PC-3 (cell line): ENCODE results near the gene RPS3. TPM values are rescaled to one million over a fixed set of nuclear protein-coding genes. Genes with fewer than 3 reads are reported as not detected.
"Not testable (repeated sequence)": the region's sequence is repeated elsewhere in the genome, so short reads cannot be mapped to it uniquely, and the experiment has no call there.

Source experiments
- ATAC-seq: fragments of 200-7000 bp; cut with Tn5 transposase; 2 replicates; pipeline ENCODE4 v1.9.1; 2020; ENCODE audit warnings: mild to moderate bottlenecking, moderate library complexity
- BruUV-seq: library from RNA; stranded (reverse); fragments of 400-500 nt; replicated peaks from 2 replicates; lab custom pipeline; 2021; lab: Mats Ljungman, UMichigan
- CTCF ChIA-PET: fragments of 300-600 bp; sonication (Branson Sonifier 250); formaldehyde crosslinking; loops from one replicate; lab custom pipeline; 2022; ENCODE audit warnings: antibody characterized with exemption; lab: Charles Lee
- POLR2A ChIA-PET: fragments of 300-600 bp; sonication (Branson Sonifier 250); formaldehyde crosslinking; loops from one replicate; lab custom pipeline; 2022; ENCODE audit warnings: antibody characterized with exemption; ENCODE audit not compliant: unreplicated experiment; lab: Charles Lee
- DNase-seq: peaks from one replicate; pipeline ENCODE4 v3.0.0-alpha.2; 2015
- H2AFZ ChIP-seq: fragments of 300-600 bp; sonication (generic); 2 replicates; pipeline ENCODE4 v1.6.0; 2016; ENCODE audit warnings: antibody characterized with exemption, low read length
- H3F3A ChIP-seq: fragments of 300-600 bp; sonication (generic); one replicate; pipeline ENCODE4 v1.6.0; 2017; ENCODE audit warnings: antibody characterized with exemption, low read length, control low read depth, mild to moderate bottlenecking; ENCODE audit not compliant: unreplicated experiment
- H3K27ac ChIP-seq: fragments of 300-600 bp; sonication (generic); 2 replicates; pipeline ENCODE4 v1.5.1; 2016; ENCODE audit warnings: mild to moderate bottlenecking, low read length
- H3K27me3 ChIP-seq: fragments of 300-600 bp; sonication (generic); 2 replicates; pipeline ENCODE4 v1.6.1; 2016; ENCODE audit warnings: low read length, mixed read lengths
- H3K36me3 ChIP-seq: fragments of 300-600 bp; sonication (generic); 2 replicates; pipeline ENCODE4 v1.6.1; 2016; ENCODE audit warnings: low read depth, mixed run types, low read length, mixed read lengths
- H3K4me1 ChIP-seq: fragments of 300-600 bp; sonication (generic); 2 replicates; pipeline ENCODE4 v1.5.1; 2016; ENCODE audit warnings: low read length; ENCODE audit not compliant: insufficient read depth
- H3K4me2 ChIP-seq: fragments of 300-600 bp; sonication (generic); 2 replicates; pipeline ENCODE4 v1.6.0; 2016; ENCODE audit warnings: low read length
- H3K4me3 ChIP-seq: fragments of 300-600 bp; sonication (generic); 2 replicates; pipeline ENCODE4 v1.5.1; 2016; ENCODE audit warnings: mild to moderate bottlenecking, low read length, mixed read lengths
- H3K79me2 ChIP-seq: fragments of 300-600 bp; sonication (generic); 2 replicates; pipeline ENCODE4 v1.6.1; 2017; ENCODE audit warnings: low read length, mixed read lengths
- H3K9ac ChIP-seq: fragments of 300-600 bp; sonication (generic); 2 replicates; pipeline ENCODE4 v1.6.0; 2016; ENCODE audit warnings: mild to moderate bottlenecking, low read length
- H3K9me2 ChIP-seq: fragments of 300-600 bp; sonication (generic); replicated peaks from 2 replicates; pipeline ENCODE4 v1.6.1; 2016; ENCODE audit warnings: mixed run types, low read length, mixed read lengths
- H3K9me3 ChIP-seq: fragments of 300-600 bp; sonication (generic); 2 replicates; pipeline ENCODE4 v1.6.1; 2016; ENCODE audit warnings: low read length, mixed read lengths
- H4K20me1 ChIP-seq: fragments of 300-600 bp; sonication (generic); 2 replicates; pipeline ENCODE4 v1.6.1; 2016; ENCODE audit warnings: low read length, mixed read lengths
- EZH2 ChIP-seq: fragments of 300-600 bp; sonication (generic); IDR thresholded peaks from one replicate; pipeline ENCODE4 v1.6.1; 2017; ENCODE audit warnings: antibody characterized with exemption, mild to moderate bottlenecking, low read length; ENCODE audit not compliant: unreplicated experiment
- EZH2phosphoT487 ChIP-seq: fragments of 300-600 bp; sonication (generic); IDR thresholded peaks from 2 replicates; pipeline ENCODE4 v1.6.1; 2018; ENCODE audit warnings: mild to moderate bottlenecking, antibody characterized with exemption, low read length, borderline replicate concordance
- intact Hi-C: fragments of 100-400 bp; cut with micrococcal nuclease; formaldehyde crosslinking; loops from 2 replicates; pipeline ENCODE4 v1.9.0; 2023
- total RNA-seq: library from RNA; depleted of rRNA; stranded (reverse); fragments of >200 nt; gene quantifications from 2 replicates; pipeline ENCODE4 v1.2.3, GENCODE V29; 2014
- TF ChIP-seq, protein P1 (sequence below): fragments of 300-600 bp; sonication (generic); conservative IDR thresholded peaks from 2 replicates; pipeline ENCODE4 v1.5.1; 2017; ENCODE audit warnings: antibody characterized with exemption, low read depth, mild to moderate bottlenecking, low read length

RPS3 gene
- total RNA-seq, 1 experiment from 2014 or later: 2,018 TPM

DNA sequence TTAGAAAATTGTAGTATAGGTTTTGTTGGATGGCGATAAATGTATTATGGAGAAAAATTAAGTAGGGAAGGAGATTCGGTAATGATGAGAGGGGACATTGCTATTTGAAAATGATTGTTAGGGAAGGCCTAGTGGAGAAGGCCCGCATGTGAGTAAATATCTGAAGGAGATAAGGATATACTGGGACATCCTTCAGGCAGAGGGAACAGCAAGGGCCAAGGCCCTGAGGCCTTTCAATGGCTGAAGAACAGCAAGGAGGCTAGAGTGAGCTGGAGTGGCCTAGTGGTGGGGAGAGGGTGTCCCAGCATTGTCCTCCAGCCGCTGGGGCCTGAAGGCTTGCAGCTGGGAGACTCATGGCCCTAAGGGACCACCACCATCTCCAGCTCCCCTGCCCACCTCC, 24.7 kb upstream of the RPS3 start:
- Histone ChIP-seq H3K4me1 (peaks cover 23% of the 10 kb centered on the region), H3K27ac (no peak overlapping the region), H3K9me3 (no peaks in the 10 kb centered on the region), H3K9ac (no peak overlapping the region), H3K36me3 (no peaks in the 10 kb centered on the region), H3F3A (no peaks in the 10 kb centered on the region), H3K9me2 (no peaks in the 10 kb centered on the region), H3K4me2 (no peak overlapping the region), H3K79me2 (no peaks in the 10 kb centered on the region), H3K27me3 (no peaks in the 10 kb centered on the region), H3K4me3 (no peak overlapping the region), H4K20me1 (no peaks in the 10 kb centered on the region), H2AFZ (no peak overlapping the region)
- no peak for DNase-seq
- TF ChIP-seq EZH2phosphoT487: no peak
- TF ChIP-seq, protein P1, sequence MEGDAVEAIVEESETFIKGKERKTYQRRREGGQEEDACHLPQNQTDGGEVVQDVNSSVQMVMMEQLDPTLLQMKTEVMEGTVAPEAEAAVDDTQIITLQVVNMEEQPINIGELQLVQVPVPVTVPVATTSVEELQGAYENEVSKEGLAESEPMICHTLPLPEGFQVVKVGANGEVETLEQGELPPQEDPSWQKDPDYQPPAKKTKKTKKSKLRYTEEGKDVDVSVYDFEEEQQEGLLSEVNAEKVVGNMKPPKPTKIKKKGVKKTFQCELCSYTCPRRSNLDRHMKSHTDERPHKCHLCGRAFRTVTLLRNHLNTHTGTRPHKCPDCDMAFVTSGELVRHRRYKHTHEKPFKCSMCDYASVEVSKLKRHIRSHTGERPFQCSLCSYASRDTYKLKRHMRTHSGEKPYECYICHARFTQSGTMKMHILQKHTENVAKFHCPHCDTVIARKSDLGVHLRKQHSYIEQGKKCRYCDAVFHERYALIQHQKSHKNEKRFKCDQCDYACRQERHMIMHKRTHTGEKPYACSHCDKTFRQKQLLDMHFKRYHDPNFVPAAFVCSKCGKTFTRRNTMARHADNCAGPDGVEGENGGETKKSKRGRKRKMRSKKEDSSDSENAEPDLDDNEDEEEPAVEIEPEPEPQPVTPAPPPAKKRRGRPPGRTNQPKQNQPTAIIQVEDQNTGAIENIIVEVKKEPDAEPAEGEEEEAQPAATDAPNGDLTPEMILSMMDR: no peak
- ChIA-PET CTCF (no interaction called here), POLR2A (no interaction called here)
- ATAC-seq: no peak
- BruUV-seq: no TSS peak
- intact Hi-C loops: no loop called here

DNA sequence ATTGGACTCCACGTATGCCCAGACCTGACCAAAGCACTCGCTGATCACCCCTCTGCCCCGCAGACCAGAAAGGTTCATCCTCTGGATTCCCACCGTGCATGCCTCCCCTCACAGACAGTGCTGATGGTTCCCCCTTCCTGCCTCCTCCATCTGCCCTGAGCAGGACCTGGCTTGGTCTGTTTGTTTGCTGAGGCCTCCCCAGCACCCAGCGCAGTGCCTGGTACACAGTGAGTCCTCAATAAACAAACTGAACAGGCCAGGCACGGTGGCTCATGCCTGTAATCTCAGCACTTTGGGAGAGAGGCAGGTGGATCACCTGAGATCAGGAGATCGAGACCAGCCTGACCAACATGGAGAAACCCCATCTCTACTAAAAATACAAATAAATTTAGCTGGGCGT, 23.7 kb upstream of the RPS3 start:
- intact Hi-C loops: no loop called here
- no peaks in the 10 kb centered on the region for H3K9me3 ChIP-seq
- no peaks in the 10 kb centered on the region for H3K36me3 ChIP-seq
- no peaks in the 10 kb centered on the region for H3F3A ChIP-seq
- no peak for DNase-seq
- no peaks in the 10 kb centered on the region for H4K20me1 ChIP-seq
- no peak overlapping the region for H3K4me2 ChIP-seq
- H3K27ac ChIP-seq: no peak overlapping the region
- no peak overlapping the region for H3K4me3 ChIP-seq
- ChIA-PET CTCF (no interaction called here), POLR2A (no interaction called here)
- H3K4me1 ChIP-seq: peaks cover 18% of the 10 kb centered on the region
- no peaks in the 10 kb centered on the region for H3K27me3 ChIP-seq
- H3K9me2 ChIP-seq: no peaks in the 10 kb centered on the region
- no TSS peak for BruUV-seq
- H2AFZ ChIP-seq: no peak overlapping the region
- no peak overlapping the region for H3K9ac ChIP-seq
- TF ChIP-seq, protein P1: no peak
- TF ChIP-seq EZH2 (no peak), EZH2phosphoT487 (no peak)
- no peaks in the 10 kb centered on the region for H3K79me2 ChIP-seq
- ATAC-seq: no peak

DNA sequence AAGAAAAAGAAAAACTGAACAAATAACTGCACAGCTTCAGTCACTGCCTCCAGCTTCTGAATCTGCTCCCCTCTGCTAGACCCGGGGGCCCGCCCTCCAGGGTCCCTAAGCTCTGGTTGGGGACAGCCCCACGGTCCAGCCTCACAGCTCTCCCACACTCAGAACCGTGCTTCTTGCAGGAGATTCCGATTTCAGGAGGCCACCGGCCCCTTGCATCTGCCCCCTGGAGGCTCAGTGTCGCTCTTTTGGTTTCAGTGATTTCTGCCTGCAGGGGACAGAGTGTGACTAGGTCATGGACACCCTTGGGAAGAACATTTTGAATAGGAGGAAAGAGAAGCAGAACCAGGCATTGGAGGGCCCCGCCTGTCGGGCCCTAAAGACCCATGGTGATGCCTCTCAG, 23.1 kb upstream of the RPS3 start:
- BruUV-seq: no TSS peak
- H3K36me3 ChIP-seq: no peaks in the 10 kb centered on the region
- no peaks in the 10 kb centered on the region for H3K79me2 ChIP-seq
- peaks cover 18% of the 10 kb centered on the region for H3K4me1 ChIP-seq
- DNase-seq: peak; percentile 15
- H3K27me3 ChIP-seq: no peaks in the 10 kb centered on the region
- H3K27ac ChIP-seq: no peak overlapping the region
- POLR2A ChIA-PET: no interaction called here
- intact Hi-C loops: no loop called here
- H3F3A ChIP-seq: no peaks in the 10 kb centered on the region
- H4K20me1 ChIP-seq: no peaks in the 10 kb centered on the region
- no peak overlapping the region for H3K9ac ChIP-seq
- no peak overlapping the region for H2AFZ ChIP-seq
- TF ChIP-seq, protein P1: peak; percentile 49
- TF ChIP-seq EZH2: no peak
- H3K9me2 ChIP-seq: no peaks in the 10 kb centered on the region
- no peak for ATAC-seq
- CTCF ChIA-PET: no interaction called here
- no peak overlapping the region for H3K4me3 ChIP-seq
- H3K9me3 ChIP-seq: no peaks in the 10 kb centered on the region
- no peak overlapping the region for H3K4me2 ChIP-seq

DNA sequence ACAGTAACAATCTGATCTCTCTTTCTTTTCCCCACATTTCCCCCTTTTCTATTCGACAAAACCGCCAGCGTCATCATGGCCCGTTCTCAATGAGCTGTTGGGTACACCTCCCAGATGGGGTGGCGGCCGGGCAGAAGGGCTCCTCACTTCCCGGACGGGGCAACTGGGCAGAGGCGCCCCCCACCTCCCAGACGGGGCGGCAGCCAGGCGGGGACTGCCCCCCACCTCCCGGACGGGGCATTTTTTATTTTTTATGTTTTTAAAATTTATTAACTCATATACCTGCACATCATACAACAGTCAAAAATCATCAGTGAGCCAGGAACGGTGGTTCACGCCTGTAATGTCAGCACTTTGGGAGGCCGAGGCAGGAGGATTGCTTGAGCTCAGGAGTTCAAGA, 20.5 kb upstream of the RPS3 start:
- H3K36me3 ChIP-seq, H3K79me2 ChIP-seq, DNase-seq, intact Hi-C loops, H3K27ac ChIP-seq, ATAC-seq, CTCF ChIA-PET, H3K4me2 ChIP-seq, H3K4me1 ChIP-seq, H3K9me3 ChIP-seq, H3K9me2 ChIP-seq, H3K9ac ChIP-seq, BruUV-seq, POLR2A ChIA-PET, H3K4me3 ChIP-seq, H4K20me1 ChIP-seq, H3K27me3 ChIP-seq, H2AFZ ChIP-seq, H3F3A ChIP-seq: not testable (repeated sequence)
